GM12875 (cell line): Measurements from ENCODE around the gene IRX6.

Experiments used
- H3K4me3 ChIP-seq: one replicate; pipeline ENCODE4 v1.5.1; 2011; ENCODE audit warnings: low read depth, low read length, control low read depth
- TF ChIP-seq, protein P1 (sequence below): IDR thresholded peaks from 2 replicates; pipeline ENCODE4 v1.5.1; 2011; ENCODE audit warnings: low read depth, mild to moderate bottlenecking, control low read depth, inconsistent platforms, low read length, moderate library complexity, borderline replicate concordance; ENCODE audit not compliant: insufficient read depth

The IRX6 gene

DNA sequence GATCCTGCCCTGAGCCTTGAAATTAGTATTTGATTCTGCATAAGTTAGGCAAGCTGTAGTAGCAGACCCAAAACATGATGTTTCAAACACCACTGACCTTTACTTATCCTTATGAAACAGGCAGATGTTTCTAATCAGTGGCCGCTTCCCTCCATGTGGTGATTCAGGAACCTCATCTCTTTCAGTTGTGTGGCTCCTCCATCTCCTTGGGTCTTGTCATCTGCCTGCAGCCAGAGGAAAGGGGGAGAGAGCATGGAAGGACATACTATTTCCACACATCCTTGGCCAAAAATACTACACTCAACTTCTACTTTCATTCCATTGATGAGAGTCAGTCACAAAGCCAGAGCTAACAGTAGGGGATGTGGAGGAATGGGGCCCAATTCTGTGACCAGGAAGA is 41.6 kb upstream of the IRX6 start:
- no peak overlapping the region for H3K4me3 ChIP-seq
- TF ChIP-seq, protein P1, sequence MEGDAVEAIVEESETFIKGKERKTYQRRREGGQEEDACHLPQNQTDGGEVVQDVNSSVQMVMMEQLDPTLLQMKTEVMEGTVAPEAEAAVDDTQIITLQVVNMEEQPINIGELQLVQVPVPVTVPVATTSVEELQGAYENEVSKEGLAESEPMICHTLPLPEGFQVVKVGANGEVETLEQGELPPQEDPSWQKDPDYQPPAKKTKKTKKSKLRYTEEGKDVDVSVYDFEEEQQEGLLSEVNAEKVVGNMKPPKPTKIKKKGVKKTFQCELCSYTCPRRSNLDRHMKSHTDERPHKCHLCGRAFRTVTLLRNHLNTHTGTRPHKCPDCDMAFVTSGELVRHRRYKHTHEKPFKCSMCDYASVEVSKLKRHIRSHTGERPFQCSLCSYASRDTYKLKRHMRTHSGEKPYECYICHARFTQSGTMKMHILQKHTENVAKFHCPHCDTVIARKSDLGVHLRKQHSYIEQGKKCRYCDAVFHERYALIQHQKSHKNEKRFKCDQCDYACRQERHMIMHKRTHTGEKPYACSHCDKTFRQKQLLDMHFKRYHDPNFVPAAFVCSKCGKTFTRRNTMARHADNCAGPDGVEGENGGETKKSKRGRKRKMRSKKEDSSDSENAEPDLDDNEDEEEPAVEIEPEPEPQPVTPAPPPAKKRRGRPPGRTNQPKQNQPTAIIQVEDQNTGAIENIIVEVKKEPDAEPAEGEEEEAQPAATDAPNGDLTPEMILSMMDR, result no peak

DNA sequence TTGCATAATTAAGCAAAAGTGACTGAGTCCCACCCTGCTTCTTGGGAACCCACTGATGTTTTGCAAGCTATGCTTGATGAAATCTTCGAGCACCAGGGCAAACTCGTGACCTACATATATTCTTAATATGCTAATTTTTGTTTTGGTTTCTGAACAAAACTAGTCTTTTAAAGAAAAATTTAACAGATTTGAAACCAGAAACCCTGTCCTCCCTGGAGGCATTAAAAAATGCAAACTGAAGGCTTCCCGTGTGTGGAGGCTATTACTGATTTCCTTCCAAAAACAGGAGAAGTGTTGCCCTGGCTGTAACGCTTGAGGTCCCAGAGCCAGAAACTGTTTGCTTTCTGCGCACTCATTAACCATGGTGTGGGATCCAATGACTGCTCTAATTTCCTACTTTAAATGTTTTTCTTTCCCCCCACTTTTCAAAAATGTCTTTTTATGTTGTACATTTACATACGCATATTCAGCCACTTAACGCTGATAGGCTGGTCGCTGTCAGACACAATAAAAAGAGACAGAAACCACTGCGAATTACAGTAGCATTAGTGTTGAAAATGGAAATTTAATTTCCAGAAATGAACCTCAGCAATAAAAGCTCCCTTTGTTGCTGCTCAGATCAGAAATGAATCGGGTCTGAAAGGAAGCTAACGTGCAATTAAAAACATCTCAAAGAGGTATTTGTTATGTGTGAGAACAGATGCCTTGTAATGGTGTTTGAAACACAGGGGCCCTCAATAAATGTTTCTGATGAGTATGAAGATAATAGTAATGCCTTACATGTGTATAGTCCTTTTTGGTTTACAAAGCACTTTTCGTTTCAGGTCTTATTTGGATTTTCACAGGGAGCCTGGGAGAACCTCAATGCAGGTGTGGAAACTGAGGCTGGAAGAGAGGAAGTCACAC is 39.9 kb upstream of the IRX6 start:
- H3K4me3 ChIP-seq, result no peak overlapping the region
- TF ChIP-seq, protein P1, result no peak

DNA sequence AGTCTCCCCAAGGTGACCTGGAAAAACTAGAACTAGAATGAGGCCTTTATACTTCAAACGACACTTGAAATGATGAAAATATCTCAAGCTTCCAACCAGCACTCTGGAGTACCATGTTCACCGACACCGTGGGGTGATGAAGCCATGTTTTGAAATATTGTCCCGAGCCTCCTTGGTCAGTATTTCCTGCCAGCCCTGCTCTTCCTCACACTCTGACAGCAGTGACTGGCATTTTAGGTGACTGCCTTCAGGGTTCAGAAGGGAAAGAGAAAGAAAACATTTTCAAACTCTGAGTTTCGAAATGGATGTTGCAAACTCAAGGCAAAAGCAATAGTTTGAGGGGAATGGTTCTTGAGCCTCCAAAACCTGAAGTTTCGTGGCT is 39.3 kb upstream of the IRX6 start:
- TF ChIP-seq, protein P1, result no peak
- H3K4me3 ChIP-seq, result no peak overlapping the region

DNA sequence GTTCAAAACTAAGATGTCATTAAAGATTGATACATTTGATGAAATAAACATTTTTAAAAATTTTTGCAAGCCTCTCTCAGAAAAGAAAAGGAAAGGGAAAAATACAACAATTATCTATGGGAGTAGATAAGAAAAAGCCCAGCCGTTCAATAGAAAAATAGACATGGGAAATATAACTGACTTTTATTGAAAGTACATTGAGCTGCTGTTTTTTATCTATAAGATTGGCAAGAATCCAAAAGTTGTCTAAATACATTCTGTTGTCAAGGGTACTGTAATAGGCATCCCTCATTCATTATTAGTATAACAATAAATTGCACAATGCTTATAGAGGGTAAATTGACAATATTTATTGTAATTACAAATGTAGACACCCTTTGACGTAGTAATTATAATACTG is 38.4 kb upstream of the IRX6 start:
- TF ChIP-seq, protein P1, result no peak
- no peak overlapping the region for H3K4me3 ChIP-seq

DNA sequence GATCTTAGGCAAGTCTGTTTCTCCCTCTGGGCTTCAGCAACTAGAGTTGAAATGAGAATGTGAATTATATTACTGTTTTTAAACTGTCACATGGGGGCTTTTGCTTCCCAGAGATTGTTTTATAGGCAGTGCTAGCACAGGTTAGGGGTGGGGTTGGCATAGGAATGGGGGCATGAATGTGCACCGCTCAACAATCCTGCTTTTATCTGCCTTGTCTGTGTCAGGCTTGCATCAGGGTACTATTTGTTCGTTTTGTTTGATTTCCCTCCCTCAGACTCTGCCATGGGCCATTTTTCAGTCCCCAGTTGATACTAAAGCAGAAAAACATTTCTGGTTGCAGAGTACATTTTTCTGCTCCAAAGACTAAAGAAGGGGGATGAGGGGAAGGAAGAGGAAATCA is 34.6 kb upstream of the IRX6 start:
- TF ChIP-seq, protein P1, result no peak
- no peak overlapping the region for H3K4me3 ChIP-seq

DNA sequence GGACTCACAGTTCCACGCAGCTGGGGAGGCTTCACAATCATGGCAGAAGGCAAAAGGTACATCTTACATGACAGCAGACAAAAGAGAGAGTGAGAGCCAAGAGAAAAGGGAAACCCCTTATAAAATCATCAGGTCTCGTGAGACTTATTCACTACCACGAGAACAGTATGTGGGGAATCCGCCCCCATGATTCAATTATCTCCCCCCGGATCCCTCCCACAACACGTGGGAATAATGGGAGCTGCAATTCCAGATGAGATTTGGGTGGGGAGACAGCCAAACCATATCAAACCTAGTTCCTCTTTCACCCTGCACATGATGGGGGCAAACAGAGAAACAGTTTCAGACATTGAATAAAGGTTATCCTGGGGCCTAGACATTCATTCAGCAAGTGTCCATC is 32.2 kb upstream of the IRX6 start:
- TF ChIP-seq, protein P1, result no peak
- H3K4me3 ChIP-seq, result no peak overlapping the region

DNA sequence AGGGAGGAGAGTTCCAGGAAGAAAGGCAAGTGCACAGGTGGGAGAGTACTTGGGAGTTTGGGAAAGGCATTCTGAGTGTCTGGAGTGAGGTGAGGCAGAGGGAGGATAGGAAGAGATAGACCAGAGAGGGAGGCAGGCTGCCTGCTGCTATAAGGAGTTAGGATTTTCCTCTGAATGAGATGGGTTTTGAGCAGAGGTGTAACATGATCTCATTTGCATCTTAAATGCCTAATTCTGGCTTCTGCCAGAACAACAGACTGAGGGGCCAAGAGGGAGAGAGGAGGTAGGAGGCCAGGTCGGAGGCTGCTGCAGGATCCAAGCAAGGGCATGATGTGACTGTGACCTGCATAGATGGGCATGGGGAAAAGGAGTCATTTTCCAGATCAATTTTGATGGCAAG is 31.5 kb upstream of the IRX6 start:
- no peak overlapping the region for H3K4me3 ChIP-seq
- TF ChIP-seq, protein P1, result no peak
